Neutrophil (primary cell): ENCODE data around the gene TFAP2B.

ENCODE experiments used
- H3K27ac ChIP-seq: fragments of 200-600 bp; sonication (generic); 2 replicates; pipeline ENCODE4 v1.5.1; 2016; ENCODE audit warnings: mild to moderate bottlenecking, moderate library complexity
- H3K27me3 ChIP-seq: fragments of 200-600 bp; sonication (generic); 2 replicates; pipeline ENCODE4 v1.6.0; 2016; ENCODE audit warnings: mild to moderate bottlenecking
- H3K36me3 ChIP-seq: fragments of 200-600 bp; sonication (generic); 2 replicates; pipeline ENCODE4 v1.5.1; 2017
- H3K4me1 ChIP-seq, 2 experiments: fragments of 200-600 bp in 1 of 2; sonication (generic) in 1 of 2; 1 replicate in 1 of 2; 2 replicates in 1 of 2; pipeline versions ENCODE4 v1.5.1 to v1.6.1; 2013 to 2016; ENCODE audit warnings: low read depth in 1 of 2, low read length in 1 of 2, mild to moderate bottlenecking in 1 of 2, moderate library complexity in 1 of 2; ENCODE audit not compliant: control insufficient read depth in 1 of 2, insufficient read depth in 1 of 2
- H3K4me3 ChIP-seq, 2 experiments: fragments of 200-600 bp in 1 of 2; sonication (generic) in 1 of 2; 1 replicate in 1 of 2; 2 replicates in 1 of 2; pipeline ENCODE4 v1.5.1; 2013 to 2016; ENCODE audit warnings: low read depth in 1 of 2, low read length in 1 of 2, mild to moderate bottlenecking in 1 of 2, moderate library complexity in 1 of 2
- H3K9me3 ChIP-seq: fragments of 200-600 bp; sonication (generic); 2 replicates; pipeline ENCODE4 v1.5.1; 2016
- CTCF ChIP-seq: fragments of 200-600 bp; sonication (generic); IDR thresholded peaks from 2 replicates; pipeline ENCODE4 v1.5.1; 2016; ENCODE audit warnings: antibody characterized with exemption

The TFAP2B gene

GRCh38 chr6:50847890-50848594 is 29.4 kb downstream of the TFAP2B start:
- Histone ChIP-seq H3K36me3 (no peaks in the 10 kb centered on the region), H3K27me3 (peaks cover 100% of the 10 kb centered on the region), H3K27ac (no peak overlapping the region), H3K4me1 (no peaks in the 10 kb centered on the region), H3K9me3 (no peaks in the 10 kb centered on the region), H3K4me3 (no peak overlapping the region)
- TF ChIP-seq CTCF, result no peak

- Histone ChIP-seq H3K4me1 (no peaks in the 10 kb centered on the region), H3K4me3 (no peak overlapping the region), H3K36me3 (no peaks in the 10 kb centered on the region), H3K9me3 (no peaks in the 10 kb centered on the region), H3K27me3 (peaks cover 100% of the 10 kb centered on the region), H3K27ac (no peak overlapping the region)
- TF ChIP-seq CTCF, result no peak
Measured at GRCh38 chr6:50848989-50849795, 30.5 kb downstream of the TFAP2B start.

DNA sequence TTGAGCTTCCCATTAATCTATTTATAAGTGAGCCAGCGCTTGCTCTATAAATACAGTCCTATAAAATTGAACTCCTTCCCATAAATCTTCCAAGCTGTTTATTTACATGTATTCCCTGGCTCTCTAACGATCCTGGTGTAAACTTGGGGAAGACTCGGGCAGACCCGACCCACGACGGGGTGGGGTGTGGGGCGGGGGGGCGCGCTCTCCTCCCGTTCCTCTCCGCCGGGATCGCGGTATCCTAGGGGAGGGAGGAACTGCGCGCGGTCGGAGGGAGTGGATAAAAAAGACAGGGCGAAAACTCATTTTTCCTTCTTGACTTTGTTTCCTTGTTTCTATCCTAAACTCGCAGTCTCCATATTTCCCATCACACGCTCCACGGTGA is 31.1 kb downstream of the TFAP2B start:
- Histone ChIP-seq H3K9me3 (no peaks in the 10 kb centered on the region), H3K4me3 (no peak overlapping the region), H3K4me1 (no peaks in the 10 kb centered on the region), H3K36me3 (no peaks in the 10 kb centered on the region), H3K27ac (no peak overlapping the region), H3K27me3 (peaks cover 100% of the 10 kb centered on the region)
- no peak for TF ChIP-seq CTCF

DNA sequence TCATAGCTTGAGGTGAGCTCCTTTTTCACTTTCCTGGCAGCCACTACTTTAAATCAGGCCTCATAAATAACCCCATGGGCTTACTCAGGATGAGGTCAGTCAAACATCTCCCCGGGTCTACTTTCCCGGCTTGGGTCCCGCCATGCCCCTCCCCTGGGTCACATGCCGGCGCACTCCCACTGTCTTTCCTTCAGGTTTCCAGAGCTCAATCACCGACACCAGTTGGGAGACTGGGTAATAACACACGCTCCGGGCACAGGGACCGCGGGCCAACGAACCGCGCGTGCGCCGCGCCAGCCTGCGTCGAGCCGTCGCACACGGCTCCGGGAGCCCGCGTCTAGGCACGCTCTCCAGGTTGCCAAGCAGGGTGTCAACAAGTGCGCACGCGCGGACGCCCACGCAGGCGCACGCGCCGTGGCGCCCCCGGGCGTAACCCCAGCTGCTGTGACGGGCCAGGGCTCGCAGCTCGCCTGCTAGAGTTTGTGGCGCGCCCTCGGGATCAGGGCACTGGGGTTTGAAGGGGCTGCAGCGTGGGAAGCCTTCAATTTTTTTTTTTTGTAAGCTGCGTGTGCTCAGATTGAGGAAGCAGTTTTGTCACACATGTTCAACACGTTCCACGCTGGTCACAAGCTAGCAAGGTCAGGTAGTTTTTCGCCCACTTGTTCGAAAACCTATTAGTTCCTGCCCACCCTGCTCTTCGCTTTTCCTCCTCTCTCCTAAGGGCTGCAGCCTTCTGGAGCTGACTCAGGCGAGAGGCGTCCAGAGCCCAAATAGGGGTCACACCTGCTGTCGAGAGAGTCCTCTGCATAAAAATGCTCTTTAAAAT is 31.8 kb downstream of the TFAP2B start:
- no peaks in the 10 kb centered on the region for H3K4me1 ChIP-seq
- no peak overlapping the region for H3K27ac ChIP-seq
- H3K4me3 ChIP-seq, result no peak overlapping the region
- no peaks in the 10 kb centered on the region for H3K9me3 ChIP-seq
- H3K36me3 ChIP-seq, result no peaks in the 10 kb centered on the region
- H3K27me3 ChIP-seq, result peaks cover 96% of the 10 kb centered on the region
- TF ChIP-seq CTCF, result no peak

GRCh38 chr6:50851049-50851845 is 32.6 kb downstream of the TFAP2B start:
- Histone ChIP-seq H3K27me3 (peaks cover 88% of the 10 kb centered on the region), H3K36me3 (no peaks in the 10 kb centered on the region), H3K4me1 (no peaks in the 10 kb centered on the region), H3K9me3 (no peaks in the 10 kb centered on the region), H3K4me3 (no peak overlapping the region), H3K27ac (no peak overlapping the region)
- no peak for TF ChIP-seq CTCF
